GM21717 (cell line): ENCODE measurements around the gene NCAM1.

Source experiments
- ATAC-seq: cut with Tn5 transposase; IDR thresholded peaks from one replicate; pipeline ENCODE4 v1.9.1; 2021; ENCODE audit warnings: mild to moderate bottlenecking, moderate library complexity; ENCODE audit not compliant: unreplicated experiment

Gene NCAM1

DNA sequence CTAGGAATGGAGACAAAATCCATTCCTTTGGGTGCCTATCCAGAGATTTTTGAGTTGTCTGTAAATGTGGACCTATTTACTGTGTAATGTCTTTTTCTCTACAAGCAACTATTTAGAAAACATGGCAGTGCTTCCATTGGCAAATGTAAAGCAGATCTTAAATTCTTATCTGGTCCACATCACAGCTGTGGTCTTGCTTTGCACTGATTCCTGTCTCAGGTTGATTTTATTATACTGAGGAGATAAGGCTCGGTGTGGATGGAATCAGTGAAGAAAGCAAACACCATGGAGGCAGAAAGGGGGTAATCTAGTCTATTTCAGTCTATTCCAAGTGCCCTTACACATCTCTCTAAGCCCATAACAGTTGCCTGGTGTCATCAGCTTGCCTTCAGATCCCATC is 160.5 kb downstream of the NCAM1 start:
- no peak for ATAC-seq

- ATAC-seq: no peak
These were observed 162.8 kb downstream of the NCAM1 start for GRCh38 chr11:113124006-113124405.

- no peak for ATAC-seq
These were observed 163.4 kb downstream of the NCAM1 start for GRCh38 chr11:113124578-113124977.

- ATAC-seq: no peak
These were observed 168.2 kb downstream of the NCAM1 start for GRCh38 chr11:113129261-113129992.

- no peak for ATAC-seq
These were observed 170.0 kb downstream of the NCAM1 start for GRCh38 chr11:113131036-113131775.

DNA sequence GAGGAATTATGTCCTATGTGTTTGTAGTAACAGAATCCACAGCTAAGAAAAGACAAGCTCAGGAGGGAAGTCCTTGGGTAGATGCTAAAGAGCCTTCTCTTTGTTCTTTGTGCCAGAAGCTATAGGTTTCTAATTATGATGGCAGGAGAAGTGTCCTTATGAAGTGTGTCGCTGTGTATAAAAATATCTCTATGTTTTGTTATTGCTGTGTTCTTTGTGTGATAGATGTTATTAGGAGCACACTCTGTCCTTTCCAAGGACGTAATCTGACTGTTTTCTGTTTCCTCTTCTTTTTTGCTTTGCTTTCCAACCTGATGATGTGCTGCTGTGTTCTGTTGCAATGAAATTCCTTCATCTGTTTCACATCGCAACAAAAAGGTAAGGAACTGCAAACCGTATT is 171.9 kb downstream of the NCAM1 start:
- ATAC-seq: no peak

GRCh38 chr11:113134626-113135025 is 173.4 kb downstream of the NCAM1 start:
- ATAC-seq: no peak

- no peak for ATAC-seq
These were observed 176.7 kb downstream of the NCAM1 start for GRCh38 chr11:113137713-113138529.

DNA sequence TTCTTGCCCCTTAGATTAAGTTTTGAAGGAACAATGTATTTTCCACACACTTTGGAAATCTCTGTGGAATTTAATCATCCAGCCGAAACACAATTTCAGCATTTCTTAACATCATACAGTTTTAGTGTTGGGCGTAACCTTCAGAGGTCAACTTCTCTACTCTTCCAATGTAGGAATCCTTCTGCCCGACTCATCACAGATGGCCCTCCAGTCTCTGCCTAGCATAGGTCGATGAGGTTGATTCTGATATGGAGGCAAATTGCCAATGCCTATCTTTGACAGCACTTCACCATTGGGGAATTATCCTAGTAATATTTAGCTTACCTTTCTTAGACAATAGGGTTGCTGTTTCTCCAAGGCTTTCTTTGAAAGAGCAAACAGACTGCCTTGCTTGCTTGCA is 177.5 kb downstream of the NCAM1 start:
- no peak for ATAC-seq

DNA sequence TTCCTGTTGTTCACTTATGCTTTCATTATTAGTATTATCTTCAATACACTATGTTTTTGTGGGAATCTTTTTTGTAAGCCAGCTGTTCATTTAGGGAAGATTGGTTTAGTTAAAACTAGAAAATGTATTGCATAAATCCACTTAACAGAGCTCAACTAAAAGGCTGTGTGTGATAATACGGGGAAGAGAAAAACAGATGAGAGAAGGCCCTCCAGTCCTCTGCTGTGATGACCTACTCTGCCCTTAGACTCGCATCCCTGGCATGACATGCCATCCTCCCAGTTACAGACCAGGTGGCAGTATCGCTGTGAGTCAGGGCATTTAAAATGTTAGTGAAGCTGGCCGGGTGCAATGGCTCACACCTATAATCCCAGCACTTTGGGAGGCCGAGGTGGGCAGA is 179.8 kb downstream of the NCAM1 start:
- no peak for ATAC-seq

DNA sequence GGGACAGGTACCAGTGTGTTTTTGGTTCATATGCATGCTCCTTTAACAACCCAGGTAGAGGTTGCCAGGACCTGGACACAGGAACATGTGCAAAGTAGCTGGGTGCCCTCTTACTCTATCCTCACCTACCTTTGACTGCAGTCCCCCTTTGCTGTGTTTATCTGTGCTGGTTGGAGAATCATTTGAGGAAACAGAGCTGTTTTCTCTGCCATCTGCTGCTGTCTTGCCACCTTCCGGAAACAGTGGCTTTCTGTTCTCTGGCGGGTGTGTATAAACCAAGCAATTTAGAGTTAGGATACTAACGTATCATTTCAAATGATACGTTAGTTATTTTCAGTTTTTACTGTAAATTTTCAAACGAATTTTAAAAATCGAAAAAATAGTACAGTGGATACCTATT is 181.3 kb downstream of the NCAM1 start:
- ATAC-seq: no peak

- ATAC-seq: no peak
These were observed 186.0 kb downstream of the NCAM1 start for GRCh38 chr11:113147249-113147648.

DNA sequence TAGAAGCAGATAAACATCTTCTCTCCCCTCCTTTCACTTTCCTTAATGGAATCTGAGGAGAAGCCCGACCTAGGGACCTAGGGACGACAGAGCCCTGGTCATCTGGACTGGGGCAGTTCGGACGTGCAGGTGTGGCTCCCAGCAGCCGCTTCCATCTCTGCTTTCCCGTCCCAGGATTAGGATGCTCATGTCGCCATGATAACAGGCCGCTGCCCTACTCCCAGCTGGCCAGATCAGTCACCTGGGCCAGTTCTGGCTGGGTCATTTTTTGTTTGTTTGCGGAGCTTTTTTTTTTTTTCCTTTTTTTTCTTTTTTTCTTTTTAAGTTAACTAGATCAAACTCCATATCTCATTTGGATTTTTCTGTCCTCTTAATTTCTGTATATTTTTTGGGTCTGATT is 186.9 kb downstream of the NCAM1 start:
- ATAC-seq: no peak

DNA sequence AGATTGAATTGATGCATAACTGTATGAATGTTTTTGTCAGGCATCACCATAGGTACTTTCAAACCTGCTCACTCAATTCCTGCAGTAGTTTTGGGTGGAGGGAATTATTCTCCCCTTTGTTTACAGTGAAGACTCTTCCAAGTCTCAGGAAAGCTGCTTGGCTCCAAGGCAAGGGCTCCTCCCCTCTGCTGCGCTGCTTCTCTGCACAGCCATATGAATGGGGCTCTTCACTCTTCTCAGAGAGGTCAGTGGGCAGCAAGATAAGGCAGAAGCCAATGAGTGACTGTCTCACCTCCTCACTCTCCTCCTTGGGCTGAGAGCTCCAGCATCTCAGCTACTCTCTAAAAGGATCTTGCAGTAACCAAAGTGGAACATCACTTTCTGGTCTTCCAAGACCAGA is 187.4 kb downstream of the NCAM1 start:
- no peak for ATAC-seq

GRCh38 chr11:113151521-113151920 is 190.3 kb downstream of the NCAM1 start:
- ATAC-seq: no peak

DNA sequence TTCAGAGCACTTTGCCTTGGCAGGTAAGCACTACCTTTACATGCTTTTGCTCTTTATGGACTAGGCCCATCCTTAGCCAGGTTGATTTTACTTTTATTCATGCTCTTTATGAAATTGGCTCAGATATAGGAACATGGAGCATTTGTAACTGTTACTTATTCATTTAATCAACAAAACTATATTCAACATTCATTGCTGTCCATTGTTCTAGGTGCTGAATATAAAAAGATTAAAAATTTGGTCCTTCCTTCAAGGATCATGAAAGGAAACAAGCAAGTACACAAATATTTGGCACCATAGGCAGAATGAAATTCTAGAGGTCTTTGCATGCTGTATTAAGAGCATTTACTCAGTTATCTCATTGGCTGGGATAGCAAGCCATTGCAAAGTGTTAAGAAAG is 191.3 kb downstream of the NCAM1 start:
- ATAC-seq: no peak

DNA sequence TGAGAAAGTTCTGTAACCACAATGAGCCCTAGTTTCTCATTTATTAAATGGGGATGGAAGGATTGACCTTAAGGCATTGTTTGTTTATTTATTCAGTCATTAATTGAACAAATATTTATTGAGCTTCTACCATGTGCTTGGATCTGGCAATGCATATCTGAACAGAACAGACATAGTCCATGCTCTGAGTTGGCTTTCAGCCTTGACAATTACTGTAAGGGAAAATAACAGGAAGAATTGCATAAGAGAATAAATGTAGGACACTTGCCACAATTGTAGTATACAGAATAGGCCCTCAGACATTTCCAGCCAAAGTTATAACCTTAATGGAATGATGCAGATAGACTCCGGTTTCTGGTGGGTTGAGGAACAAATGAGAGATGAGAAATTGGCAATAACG is 192.6 kb downstream of the NCAM1 start:
- ATAC-seq: no peak

- ATAC-seq: no peak
These were observed 199.0 kb downstream of the NCAM1 start for GRCh38 chr11:113159988-113160807.

DNA sequence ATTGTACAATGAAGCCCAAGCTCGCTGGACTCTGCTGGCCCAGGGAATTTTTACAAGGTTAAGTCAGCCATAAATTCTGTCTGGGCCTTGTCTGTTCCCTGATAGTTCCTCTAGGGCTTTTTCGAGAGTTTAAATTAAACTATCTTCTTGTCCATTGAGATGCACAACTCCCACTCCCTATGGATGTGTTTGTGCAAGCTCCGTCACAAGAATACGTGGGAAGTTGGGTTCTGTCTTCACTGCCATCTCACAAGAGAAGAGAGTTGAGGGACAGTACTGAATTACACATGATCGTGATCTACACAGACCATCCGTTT is 199.5 kb downstream of the NCAM1 start:
- no peak for ATAC-seq

GRCh38 chr11:113161711-113162591 is 200.7 kb downstream of the NCAM1 start:
- no peak for ATAC-seq
